ENCODE results near the gene MYBPC3. TPM values are rescaled to one million over a fixed set of nuclear protein-coding genes. Genes with fewer than 3 reads are reported as not detected.
A peak's percentile ranks its signal among the peaks of the same experiment; 100 is the strongest.

The MYBPC3 gene
- total and polyA plus RNA-seq, 7 donors = 0.01 to 1.3 (median 0.44) TPM

DNA sequence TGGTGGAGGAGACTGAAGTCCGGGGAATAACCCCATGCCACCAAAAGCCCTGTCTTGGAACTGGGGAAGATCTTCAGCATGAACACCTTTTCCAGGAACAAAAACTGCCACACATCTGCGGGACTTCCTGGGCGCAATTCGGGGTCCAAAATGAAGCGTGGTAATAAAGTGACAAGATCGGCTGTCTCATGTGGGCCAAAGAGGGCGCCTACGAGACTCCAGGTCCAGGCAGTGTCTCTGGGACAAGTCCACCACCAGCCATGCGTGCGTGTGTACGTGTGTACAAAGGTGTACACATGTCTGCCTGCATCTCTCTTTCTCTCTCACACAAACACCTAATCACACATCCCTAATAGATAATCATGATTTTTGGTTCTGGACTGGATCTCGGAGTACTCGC lies 8.9 kb upstream of the MYBPC3 start:
- TF ChIP-seq, protein P1, sequence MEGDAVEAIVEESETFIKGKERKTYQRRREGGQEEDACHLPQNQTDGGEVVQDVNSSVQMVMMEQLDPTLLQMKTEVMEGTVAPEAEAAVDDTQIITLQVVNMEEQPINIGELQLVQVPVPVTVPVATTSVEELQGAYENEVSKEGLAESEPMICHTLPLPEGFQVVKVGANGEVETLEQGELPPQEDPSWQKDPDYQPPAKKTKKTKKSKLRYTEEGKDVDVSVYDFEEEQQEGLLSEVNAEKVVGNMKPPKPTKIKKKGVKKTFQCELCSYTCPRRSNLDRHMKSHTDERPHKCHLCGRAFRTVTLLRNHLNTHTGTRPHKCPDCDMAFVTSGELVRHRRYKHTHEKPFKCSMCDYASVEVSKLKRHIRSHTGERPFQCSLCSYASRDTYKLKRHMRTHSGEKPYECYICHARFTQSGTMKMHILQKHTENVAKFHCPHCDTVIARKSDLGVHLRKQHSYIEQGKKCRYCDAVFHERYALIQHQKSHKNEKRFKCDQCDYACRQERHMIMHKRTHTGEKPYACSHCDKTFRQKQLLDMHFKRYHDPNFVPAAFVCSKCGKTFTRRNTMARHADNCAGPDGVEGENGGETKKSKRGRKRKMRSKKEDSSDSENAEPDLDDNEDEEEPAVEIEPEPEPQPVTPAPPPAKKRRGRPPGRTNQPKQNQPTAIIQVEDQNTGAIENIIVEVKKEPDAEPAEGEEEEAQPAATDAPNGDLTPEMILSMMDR (IDR thresholded peaks at IDR 0.05) = no peak
- 76 to 88% (median 78%) methylated on average over 13 of the region's 13 CpGs for WGBS, 3 donors
- Histone ChIP-seq H3K9me3 (no peaks in the 10 kb centered on the region), H3K4me3 (no peak overlapping the region), H3K27ac (peak overlapping the region; percentile 18), H3K36me3 (ENCODE audit: insufficient read depth in 1 of 2, low read depth in 1 of 2) (no peaks in the 10 kb centered on the region), H3K27me3 (ENCODE audit: insufficient read depth in 3 of 3, low read length in 2 of 3) (no peaks in the 10 kb centered on the region), H3K4me1 (no peaks in the 10 kb centered on the region)
- ATAC-seq (peak in 2 of 4 donors; percentile 14 to 26), DNase-seq (no peak)
- intact Hi-C loops (cut with DNase I) = no loop called here

DNA sequence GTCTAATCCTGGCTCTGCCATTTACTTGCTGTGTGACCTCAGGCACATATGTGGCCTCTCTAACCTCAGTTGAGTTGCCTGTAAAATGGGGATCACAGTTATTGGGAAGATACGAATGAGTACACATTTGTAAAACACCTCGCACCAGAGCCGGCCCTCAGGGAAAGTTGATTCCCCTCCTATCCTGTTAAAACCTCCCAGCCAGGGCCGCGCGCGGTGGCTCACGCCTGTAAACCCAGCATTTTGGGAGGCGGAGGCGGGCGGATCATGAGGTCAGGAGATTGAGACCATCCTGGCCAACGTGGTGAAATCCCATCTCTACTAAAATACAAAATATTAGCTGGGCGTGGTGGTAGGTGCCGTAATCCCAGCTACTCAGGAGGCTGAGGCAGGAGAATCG lies 7.8 kb upstream of the MYBPC3 start:
- H3K27ac ChIP-seq = no peak overlapping the region
- H3K9me3 ChIP-seq = no peaks in the 10 kb centered on the region
- no peaks in the 10 kb centered on the region for H3K36me3 ChIP-seq (ENCODE audit: insufficient read depth in 1 of 2, low read depth in 1 of 2)
- intact Hi-C loops (cut with DNase I) = no loop called here
- H3K4me1 ChIP-seq = no peaks in the 10 kb centered on the region
- WGBS, 3 donors = 93 to 94% (median 93%) methylated on average over 15 of the region's 15 CpGs
- no peak overlapping the region for H3K4me3 ChIP-seq
- H3K27me3 ChIP-seq (ENCODE audit: insufficient read depth in 3 of 3, low read length in 2 of 3) = no peaks in the 10 kb centered on the region
- DNase-seq (no peak), ATAC-seq (no peak)
- TF ChIP-seq, protein P1 (IDR thresholded peaks at IDR 0.05) = no peak

DNA sequence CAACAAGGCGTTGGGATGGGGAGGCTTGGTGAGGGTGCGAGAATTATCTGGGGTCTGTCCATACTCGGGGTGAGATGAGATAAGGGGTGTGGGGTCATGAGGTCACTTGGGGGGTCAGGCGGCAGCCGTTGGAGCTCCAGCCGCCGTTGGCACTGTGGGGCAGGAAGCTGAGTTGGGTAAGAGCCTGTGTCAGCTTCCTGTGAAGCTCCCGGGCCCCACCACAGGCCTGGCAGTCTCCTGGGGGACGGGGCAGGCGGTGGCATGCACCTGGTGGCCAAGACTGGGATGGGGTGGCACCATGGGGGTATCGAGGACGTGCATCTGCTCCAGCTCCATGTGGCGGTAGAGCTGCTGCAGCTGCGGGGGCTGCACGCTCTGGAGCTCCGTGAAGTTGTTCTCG lies 7.1 kb upstream of the MYBPC3 start:
- H3K4me3 ChIP-seq = no peak overlapping the region
- H3K4me1 ChIP-seq = peaks cover 2% of the 10 kb centered on the region
- no peak for ATAC-seq
- H3K36me3 ChIP-seq (ENCODE audit: insufficient read depth in 1 of 2, low read depth in 1 of 2) = no peaks in the 10 kb centered on the region
- no peak overlapping the region for H3K27ac ChIP-seq
- DNase-seq = no peak
- TF ChIP-seq, protein P1 (IDR thresholded peaks at IDR 0.05) = no peak
- WGBS, 3 donors = 78 to 82% (median 80%) methylated on average over 15 to 17 of the region's 17 CpGs
- no peaks in the 10 kb centered on the region for H3K27me3 ChIP-seq (ENCODE audit: insufficient read depth in 3 of 3, low read length in 2 of 3)
- H3K9me3 ChIP-seq = no peaks in the 10 kb centered on the region
- intact Hi-C loops (cut with DNase I) = loop anchor here (5.0 to 10.0 kb wide), 4 partner anchors 102 to 475 kb away; partner anchors contain the start of gene NR1H3 (in 1 of the 2)

DNA sequence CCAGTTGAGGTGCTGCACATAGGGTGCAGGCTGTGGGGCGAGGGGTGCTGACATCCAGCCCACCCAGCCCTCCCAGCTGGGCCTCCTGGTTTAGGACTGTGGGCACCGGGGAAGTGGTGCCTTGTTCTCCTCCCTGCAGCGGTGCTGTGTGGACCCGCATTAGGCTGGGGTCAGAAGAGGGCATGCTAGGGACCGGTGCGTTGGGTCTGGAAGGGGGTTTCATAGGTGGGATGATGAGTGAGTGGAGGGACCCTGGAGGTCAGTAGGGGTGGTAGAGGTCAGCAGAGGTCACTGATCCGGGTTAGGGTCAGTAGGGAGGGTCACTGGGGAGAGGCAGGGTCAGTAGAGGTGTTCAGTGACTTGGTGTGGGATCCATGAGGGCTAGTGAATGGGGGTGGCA lies 6.7 kb upstream of the MYBPC3 start:
- TF ChIP-seq, protein P1 (IDR thresholded peaks at IDR 0.05) = no peak
- intact Hi-C loops (cut with DNase I) = loop anchor here (5.0 to 10.0 kb wide), 4 partner anchors 102 to 474 kb away; partner anchors contain the start of gene NR1H3 (in 1 of the 2)
- H3K4me1 ChIP-seq = peaks cover 5% of the 10 kb centered on the region
- no peak overlapping the region for H3K27ac ChIP-seq
- DNase-seq (no peak), ATAC-seq (no peak)
- WGBS, 3 donors = 77 to 89% (median 82%) methylated on average over 7 of the region's 7 CpGs
- H3K9me3 ChIP-seq = no peaks in the 10 kb centered on the region
- no peaks in the 10 kb centered on the region for H3K27me3 ChIP-seq (ENCODE audit: insufficient read depth in 3 of 3, low read length in 2 of 3)
- no peak overlapping the region for H3K4me3 ChIP-seq
- H3K36me3 ChIP-seq (ENCODE audit: insufficient read depth in 1 of 2, low read depth in 1 of 2) = no peaks in the 10 kb centered on the region

DNA sequence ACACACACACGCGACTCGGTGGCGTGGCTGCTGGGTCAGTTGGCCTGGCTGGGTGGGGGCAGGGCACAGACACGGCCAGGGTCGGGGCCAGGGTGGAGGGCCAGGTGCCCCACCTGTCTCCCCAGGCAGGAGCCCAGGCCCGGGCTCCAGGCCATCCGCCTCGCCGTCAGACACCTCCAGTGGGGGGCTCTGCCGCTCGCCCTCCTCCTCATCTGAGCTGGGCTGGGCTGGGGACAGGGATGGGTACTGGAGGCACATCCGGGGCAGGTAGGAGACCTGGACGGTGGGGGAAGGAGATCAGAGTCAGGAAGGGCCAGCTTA lies 6.2 kb upstream of the MYBPC3 start:
- DNase-seq (no peak), ATAC-seq (no peak)
- Histone ChIP-seq H3K27ac (no peak overlapping the region), H3K36me3 (ENCODE audit: insufficient read depth in 1 of 2, low read depth in 1 of 2) (no peaks in the 10 kb centered on the region), H3K4me3 (no peak overlapping the region), H3K4me1 (peaks cover 5% of the 10 kb centered on the region), H3K27me3 (ENCODE audit: insufficient read depth in 3 of 3, low read length in 2 of 3) (no peaks in the 10 kb centered on the region), H3K9me3 (no peaks in the 10 kb centered on the region)
- TF ChIP-seq, protein P1 (IDR thresholded peaks at IDR 0.05) = no peak
- 77 to 83% (median 80%) methylated on average over 14 of the region's 14 CpGs for WGBS, 3 donors
- intact Hi-C loops (cut with DNase I) = loop anchor here (5.0 to 10.0 kb wide), 4 partner anchors 101 to 474 kb away; partner anchors contain the start of gene NR1H3 (in 1 of the 2)
